DND-41 (cell line): ENCODE data around the gene F11.
"Not testable (repeated sequence)": the region's sequence is repeated elsewhere in the genome, so short reads cannot be mapped to it uniquely, and the experiment has no call there.

Experiments
- EZH2 ChIP-seq: IDR thresholded peaks from 3 replicates; pipeline ENCODE4 v1.6.1; 2012; ENCODE audit warnings: borderline replicate concordance, low read depth, mild to moderate bottlenecking, moderate library complexity, low read length, inconsistent platforms; ENCODE audit not compliant: severe bottlenecking
- TF ChIP-seq, protein P1 (sequence below): IDR thresholded peaks from 2 replicates; pipeline ENCODE4 v1.5.1; 2012; ENCODE audit warnings: borderline replicate concordance, low read length, moderate library complexity, mild to moderate bottlenecking; ENCODE audit not compliant: poor library complexity, severe bottlenecking; ENCODE audit errors: extremely low read depth

DNA sequence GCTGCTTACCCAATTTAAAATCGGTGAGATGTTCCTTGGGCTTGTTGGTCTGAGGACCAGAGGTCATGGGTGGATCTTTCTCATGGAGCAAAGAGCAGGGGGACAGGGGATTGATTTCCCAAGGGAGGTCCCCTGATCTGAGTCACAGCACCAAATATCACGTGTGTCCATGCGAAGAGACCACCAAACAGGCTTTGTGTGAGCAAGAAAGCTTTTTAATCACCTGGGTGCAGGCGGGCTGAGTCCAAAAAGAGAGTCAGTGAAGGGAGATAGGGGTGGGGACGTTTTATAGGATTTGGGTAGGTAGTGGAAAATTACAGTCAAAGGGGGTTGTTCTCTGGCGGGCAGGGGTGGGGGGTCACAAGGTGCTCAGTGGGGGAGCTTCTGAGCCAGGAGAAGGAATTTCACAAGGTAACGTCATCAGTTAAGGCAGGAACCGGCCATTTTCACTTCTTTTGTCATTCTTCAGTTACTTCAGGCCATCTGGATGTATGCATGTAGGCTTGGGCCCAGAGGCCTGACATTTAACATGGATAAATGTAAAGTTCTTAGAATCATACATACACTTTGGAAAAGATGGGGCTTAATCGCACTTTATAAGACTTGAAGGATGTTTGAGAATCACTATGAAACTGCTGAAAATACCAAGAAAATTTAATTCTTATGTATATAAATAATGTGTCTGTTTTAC, 18.8 kb upstream of the F11 start:
- not testable (repeated sequence) for TF ChIP-seq EZH2
- TF ChIP-seq, protein P1, sequence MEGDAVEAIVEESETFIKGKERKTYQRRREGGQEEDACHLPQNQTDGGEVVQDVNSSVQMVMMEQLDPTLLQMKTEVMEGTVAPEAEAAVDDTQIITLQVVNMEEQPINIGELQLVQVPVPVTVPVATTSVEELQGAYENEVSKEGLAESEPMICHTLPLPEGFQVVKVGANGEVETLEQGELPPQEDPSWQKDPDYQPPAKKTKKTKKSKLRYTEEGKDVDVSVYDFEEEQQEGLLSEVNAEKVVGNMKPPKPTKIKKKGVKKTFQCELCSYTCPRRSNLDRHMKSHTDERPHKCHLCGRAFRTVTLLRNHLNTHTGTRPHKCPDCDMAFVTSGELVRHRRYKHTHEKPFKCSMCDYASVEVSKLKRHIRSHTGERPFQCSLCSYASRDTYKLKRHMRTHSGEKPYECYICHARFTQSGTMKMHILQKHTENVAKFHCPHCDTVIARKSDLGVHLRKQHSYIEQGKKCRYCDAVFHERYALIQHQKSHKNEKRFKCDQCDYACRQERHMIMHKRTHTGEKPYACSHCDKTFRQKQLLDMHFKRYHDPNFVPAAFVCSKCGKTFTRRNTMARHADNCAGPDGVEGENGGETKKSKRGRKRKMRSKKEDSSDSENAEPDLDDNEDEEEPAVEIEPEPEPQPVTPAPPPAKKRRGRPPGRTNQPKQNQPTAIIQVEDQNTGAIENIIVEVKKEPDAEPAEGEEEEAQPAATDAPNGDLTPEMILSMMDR: not testable (repeated sequence)
